Stimulated activated CD8-positive, alpha-beta memory T cell treated with anti-CD3 and anti-CD28 coated beads, Interleukin-4, amount 100 ng/mL, for 48 hours (primary cell): ENCODE results near the gene ZNF497.

Source experiments
- DNase-seq: peaks from one replicate; pipeline ENCODE4 v3.0.0-alpha.2; 2020

The ZNF497 gene

DNA sequence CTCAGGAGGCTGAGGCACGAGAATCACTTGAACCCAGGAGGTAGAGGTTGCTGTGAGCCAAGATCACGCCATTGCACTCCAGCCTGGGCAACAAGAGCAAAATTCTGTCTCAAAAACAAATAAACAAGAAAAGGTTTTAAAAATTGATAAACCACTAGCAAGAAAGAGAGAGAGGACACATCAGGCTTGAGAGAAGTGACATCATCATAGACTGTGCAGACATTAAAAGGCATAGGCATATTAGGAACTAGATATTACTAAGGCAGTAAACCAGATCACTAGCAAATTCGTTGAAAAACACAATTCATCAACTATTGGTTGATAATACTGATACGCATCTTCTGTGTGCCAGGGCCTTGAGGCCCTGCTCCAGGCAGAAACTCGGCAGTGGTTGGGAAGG, 17.0 kb downstream of the ZNF497 start:
- no peak for DNase-seq

DNA sequence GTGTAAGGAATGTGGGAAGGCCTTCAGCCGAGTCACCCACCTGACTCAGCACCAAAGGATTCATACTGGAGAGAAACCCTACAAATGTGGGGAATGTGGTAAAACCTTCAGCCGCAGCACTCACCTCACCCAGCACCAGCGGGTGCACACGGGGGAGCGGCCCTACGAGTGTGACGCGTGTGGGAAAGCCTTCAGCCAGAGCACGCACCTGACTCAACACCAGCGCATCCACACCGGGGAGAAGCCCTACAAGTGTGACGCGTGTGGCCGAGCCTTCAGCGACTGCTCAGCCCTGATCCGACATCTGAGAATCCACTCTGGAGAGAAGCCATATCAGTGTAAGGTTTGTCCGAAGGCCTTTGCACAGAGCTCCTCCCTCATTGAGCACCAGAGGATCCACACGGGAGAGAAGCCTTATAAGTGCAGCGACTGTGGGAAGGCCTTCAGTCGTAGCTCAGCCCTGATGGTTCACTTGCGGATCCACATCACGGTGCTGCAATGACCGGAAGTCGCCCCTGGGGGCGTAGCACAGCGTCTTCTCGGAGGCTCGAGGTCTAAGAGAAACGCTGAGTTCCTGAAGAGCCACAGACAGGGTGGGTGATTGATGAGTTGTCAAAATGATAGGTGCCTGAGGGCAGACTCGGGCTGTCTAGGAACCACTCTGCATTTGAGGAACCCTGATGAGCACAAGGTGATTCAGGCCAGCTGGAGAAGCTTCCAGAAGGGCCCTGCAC, 23.6 kb downstream of the ZNF497 start:
- DNase-seq, result no peak

DNA sequence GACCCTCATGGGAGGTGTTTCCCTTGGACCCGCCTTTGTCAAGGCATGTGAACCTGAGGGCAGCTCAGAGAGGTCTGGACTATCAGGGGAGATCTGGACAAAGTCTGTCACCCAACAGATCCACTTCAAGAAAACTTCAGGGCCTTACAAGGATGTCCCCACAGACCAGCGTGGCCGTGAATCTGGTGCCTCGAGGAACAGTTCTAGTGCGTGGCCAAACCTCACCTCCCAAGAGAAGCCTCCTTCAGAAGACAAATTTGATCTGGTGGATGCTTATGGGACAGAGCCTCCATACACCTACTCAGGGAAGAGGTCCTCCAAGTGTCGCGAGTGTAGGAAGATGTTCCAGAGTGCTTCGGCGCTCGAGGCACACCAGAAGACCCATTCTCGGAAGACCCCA, 24.2 kb downstream of the ZNF497 start:
- no peak for DNase-seq

DNA sequence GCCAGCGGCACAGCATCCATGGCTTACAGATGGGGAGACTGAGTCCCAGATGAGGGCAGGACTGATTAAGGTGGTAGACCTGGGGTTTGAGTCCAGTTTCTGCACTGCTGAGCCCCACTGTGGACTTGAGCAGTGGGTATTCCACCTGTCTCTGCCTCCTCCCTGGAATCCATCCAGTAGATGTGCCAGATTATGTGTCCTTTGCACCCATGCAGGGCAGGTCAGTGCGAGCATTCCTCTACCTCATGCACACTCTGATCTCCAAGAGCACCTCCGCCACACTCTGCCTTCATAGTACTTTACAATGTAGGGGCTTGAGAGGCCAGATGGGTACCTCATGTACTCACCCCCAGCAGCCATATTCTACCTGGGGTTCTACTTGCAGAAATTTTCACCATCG, 25.7 kb downstream of the ZNF497 start:
- no peak for DNase-seq

DNA sequence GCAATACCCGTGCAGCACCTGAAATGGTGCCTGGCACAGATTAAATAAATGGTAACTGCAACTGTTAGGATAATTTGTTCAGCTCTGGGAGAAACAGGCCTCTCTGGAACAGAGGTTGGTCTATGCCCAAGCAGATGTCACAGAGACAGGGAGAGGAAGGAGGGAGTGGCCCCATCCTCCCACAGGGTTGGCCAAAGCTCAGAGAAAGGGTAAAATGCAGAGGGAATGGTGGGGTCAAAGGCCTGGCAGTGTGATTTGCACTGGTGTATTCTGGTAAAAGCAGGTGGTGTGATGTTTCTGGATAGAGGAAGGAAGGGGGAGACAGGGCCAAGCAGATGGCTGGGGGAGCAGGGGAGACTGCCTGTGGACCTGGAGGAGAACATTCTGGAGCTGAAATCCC, 26.3 kb downstream of the ZNF497 start:
- DNase-seq, result no peak

DNA sequence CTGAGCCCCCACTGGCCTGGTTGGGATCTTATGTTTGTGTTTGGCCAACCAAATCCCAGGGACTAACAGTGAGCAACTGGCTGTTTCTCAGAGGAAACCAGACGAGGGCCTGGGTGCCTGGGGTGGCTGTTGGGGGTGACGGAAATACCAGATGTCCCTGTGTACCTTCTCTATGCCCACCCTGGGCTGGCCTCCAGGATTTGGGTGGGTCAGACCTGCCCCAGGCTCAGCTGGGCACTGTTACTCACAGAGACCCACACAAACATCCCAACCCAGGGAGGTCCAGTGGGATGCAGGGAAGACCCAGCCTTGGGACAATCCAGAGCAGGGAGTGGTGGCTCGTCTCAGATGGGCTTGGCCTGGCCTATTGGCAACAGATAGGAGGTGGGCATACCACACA, 26.9 kb downstream of the ZNF497 start:
- DNase-seq, result no peak

DNA sequence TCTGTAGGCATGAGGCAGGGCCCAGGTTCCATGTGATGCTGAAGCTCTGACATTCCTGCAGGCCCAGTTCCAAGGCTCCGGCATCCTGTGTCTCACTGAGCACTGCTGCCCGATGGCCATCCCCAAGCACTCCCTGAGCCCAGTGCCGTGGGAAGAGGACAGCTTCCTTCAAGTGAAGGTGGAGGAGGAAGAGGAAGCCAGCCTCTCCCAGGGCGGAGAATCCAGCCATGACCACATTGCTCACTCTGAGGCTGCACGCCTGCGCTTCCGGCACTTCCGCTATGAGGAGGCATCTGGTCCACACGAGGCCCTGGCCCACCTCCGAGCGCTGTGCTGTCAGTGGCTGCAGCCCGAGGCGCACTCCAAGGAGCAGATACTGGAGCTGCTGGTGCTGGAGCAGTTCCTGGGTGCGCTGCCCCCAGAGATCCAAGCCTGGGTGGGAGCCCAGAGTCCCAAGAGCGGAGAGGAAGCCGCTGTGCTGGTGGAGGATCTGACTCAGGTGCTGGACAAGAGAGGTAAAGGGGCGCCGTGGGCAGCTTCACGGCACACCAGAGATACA, 27.8 kb downstream of the ZNF497 start:
- no peak for DNase-seq

DNA sequence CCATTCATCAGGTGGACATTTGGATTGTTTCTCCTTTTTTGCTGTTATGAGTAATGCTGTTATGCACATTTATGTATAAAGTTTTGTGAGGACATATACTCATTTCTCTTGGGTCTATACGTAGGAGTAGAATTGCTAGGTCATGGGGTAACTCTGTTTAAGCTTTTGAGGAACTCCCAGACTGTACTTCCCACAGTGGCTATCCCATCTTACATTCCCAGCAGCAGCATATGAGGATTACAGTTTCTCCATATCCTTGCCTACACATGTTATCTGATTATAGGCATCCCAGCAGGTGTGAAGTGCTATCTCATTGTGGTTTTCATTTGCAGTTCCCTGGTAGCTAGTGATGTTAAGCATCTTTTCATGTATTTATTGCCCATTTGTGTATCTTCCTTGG, 29.9 kb downstream of the ZNF497 start:
- DNase-seq, result no peak

DNA sequence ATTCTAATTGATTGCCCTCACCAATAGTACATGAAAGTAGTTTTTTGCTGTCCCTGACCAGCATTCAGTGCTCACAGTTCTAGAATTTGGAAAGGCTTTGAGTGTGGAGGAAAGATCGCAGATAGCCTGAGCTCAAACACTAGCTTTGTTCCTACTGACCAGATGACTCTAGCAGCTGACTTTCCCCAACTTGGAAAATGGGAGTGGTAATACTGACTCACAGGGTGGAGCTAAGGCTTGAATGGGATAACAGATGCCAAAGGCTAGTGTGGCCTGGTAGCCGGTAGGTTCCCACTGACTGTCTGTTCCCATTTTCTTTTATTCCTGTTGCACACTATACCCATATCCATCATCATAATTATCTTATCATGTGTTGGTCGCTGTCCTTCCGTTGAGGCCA, 32.1 kb downstream of the ZNF497 start:
- no peak for DNase-seq

DNA sequence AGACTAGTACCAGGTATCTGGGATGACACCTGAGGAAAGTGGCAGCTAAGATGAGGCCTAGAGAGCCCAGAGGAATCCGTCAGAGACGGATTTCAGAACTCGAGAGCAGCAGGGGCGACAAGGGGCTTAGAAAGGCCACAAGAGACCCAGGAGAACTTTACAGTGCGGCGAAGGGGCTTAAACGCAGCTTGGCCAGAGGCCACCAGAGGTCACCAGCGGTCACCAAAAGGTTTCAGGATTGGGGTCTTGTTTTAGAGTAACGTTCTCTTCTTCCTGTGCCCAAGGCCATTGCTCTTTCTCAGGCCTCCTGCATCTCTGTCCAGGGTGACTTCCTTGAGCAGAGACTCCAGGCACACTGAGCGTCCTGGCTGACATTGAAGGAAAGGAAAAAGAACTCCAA, 33.6 kb downstream of the ZNF497 start:
- peak; percentile 51 for DNase-seq

DNA sequence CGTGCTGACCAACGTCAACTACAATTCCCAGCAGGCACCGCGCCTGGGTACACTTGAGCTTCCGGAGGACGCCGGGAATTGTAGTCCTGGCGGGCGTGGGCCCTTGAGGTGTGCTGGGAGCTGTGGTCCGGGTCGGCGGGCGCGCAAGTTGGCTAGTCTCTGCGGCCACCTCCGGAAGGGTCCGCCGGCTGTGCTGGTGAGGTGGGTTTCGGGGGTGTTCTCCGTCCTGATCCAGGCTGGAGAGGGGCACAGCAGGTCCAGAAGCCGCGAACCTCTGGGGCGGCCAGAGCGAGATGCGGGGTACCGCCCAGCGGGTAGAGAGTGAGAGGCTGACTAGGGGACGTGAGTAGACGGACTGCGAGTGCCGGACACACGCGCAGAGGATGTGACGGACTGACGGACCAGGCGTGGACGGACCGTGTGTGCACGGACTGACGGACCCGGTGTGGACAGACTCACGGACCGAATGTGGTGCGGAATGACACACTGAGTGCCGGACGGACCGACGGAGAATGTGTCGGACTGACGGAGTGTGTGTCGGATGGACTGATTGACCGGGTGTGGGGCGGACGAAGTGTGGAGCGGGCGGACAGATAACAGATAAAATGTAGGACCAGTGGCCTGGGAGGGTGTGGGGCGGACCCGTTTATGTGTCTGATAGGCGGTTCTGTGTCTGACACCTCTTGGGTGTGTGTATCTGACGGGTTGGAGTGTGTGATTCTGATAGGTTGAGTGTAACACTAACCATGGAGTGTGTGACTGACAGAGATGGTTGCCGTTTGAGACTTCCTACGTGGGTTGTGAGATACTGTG, 35.4 kb downstream of the ZNF497 start, which contains the start of gene ZSCAN22:
TSS of gene ZSCAN22 (plus strand) at position 81 of the 813 bp plus-strand sequence. CDS start 7,809 bp downstream, outside the sequence.
- peak; percentile 94 for DNase-seq

DNA sequence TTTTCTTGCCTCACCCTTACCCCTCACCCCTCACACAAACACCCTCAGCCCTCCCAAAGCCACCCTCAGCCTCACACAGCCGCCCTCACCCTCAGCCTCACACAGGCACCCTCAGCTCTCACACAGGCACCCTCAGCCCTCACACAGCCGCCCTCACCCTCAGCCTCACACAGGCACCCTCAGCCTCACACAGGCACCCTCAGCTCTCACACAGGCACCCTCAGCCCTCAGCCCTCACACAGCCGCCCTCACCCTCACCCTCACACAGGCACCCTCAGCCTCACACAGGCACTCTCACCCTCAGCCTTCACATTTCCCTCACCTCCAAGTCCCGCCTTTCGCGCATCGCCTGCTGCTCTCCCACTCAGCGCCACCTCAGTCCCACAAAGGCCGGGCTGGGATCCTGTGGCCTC, 36.0 kb downstream of the ZNF497 start:
- no peak for DNase-seq

DNA sequence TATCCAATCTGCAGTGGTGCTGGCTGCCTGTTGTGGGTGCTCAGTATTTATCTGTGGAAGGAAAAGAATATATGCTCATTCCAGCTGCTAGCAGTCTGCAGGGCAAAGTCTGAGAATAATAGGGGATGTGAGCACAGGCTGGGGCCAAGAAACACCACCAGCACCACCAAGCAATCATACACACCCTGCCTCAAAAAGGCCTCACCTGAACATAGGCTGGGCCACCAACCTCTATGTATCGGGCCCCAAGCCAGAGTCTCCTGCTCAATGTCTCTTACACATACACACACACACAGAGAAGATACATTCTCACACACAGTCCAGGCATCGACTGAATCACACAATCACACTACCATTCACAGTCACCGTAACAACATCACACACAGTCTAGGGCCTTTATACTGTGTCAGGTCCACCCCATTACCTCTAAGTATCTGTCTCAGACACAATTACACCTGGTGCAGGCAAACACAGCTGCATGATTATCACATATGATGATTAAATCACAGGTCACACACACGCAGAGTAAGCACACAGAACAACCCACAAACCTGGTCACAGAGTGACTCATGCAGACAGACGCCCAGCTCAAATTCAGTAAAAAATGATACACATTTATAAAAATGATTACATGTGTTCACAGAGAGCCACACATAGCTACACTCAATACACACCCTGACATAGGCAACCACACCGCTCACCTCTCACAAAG, 37.1 kb downstream of the ZNF497 start:
- DNase-seq, result no peak

DNA sequence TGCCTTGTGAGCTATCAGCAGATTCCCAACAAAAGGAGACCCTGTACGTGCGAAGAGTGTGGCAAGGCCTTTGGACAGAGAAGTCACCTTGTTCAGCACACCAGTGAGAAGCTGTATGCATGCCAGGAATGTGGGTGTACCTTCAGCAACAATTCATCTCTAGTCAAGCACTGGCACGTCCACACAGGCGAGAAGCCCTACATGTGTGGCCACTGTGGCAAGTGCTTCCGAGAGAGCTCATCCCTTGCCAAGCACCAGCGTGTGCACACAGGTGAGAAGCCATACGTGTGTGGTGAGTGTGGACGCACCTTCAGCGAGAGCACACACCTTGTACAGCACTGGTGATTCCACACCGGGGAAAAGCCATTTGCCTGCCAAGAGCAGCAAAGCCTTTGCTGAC, 43.3 kb downstream of the ZNF497 start:
- no peak for DNase-seq

DNA sequence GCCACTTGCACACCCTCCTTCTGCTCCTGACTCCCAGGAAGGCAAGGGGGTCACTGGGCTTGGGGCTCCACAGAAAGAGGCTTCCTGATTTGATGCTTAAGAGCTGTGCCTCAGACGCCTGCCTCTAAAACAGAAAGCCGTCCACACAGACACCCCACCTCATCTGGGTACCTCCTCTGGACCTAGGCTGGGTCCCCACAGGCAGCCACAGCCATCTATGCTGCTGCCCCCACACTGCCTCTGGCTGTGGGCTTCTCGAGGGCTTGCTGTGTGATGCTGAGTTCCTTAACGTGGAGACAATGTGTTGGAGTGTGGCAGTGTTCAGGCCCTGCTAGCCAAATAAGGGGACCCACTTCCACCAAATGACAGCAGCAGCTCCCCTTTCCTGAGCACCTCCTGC, 44.3 kb downstream of the ZNF497 start:
- no peak for DNase-seq

DNA sequence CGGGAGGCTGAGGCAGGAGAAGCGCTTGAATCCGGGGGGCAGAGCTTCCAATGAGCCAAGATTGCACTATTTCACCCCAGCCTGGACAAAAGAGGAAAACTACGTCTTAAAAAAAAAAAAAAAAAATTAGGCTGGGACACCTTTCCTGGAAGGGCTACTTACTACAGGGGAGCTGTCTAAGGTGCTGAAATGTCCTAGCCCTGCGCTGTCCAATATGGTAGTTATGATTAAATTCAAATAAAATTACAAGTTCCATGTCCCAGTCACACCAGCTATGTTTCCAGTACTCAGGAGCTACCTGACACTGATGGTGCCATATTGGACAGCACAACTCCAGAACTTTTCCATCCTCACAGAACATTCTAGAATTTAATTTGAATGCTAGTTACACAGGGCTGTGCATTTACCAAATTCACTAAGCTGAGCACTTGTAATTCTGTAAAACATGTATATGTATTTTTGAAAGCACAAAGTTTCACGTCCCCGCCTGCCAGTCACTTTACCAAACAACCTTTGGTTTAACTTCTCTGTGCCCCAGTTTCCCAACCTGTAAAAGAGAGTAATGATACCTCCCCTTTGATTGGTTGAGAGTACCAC, 45.0 kb downstream of the ZNF497 start:
- DNase-seq, result no peak

DNA sequence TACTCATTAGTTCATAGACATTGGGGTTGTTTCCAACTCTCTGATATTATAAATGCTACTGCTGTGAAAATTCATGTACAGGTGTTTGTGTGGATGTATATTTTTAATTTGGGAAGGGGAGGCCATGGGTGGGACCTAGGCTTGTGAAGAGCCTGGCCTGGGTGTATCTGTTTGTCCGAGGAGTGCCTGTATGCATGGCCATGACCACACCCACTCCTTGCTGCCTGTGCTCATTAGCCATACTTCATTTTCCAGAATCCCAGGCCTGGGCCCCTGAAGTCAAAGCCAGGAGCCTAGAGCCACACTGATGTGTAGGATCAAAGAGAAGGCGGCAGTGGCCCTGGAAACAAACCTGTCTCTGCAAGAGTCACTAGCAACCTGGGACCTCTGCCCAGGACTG, 47.0 kb downstream of the ZNF497 start:
- no peak for DNase-seq

DNA sequence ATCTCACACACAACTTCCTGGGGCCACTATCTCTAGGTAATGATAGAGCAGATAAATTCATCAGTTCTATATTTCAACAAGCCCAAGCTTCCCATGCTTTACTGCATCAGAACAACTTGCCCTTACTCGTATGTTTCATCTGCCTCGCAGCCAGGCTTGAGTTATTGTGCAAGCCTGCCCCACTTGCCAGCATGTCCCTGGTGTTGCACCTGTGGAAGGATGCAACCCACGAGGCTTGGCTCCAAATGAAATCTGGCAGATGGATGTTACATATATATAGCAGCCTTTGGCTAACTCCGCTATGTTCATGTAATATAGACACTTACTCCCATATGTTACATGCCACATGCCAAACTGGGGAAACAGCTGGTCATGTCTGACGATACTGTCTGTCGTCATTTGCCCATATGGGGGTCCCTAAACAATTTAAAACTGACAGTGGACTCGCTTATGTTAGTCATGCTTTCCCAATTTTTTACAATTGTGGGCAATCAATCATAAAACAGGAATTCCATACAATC, 51.1 kb downstream of the ZNF497 start:
- DNase-seq, result no peak

DNA sequence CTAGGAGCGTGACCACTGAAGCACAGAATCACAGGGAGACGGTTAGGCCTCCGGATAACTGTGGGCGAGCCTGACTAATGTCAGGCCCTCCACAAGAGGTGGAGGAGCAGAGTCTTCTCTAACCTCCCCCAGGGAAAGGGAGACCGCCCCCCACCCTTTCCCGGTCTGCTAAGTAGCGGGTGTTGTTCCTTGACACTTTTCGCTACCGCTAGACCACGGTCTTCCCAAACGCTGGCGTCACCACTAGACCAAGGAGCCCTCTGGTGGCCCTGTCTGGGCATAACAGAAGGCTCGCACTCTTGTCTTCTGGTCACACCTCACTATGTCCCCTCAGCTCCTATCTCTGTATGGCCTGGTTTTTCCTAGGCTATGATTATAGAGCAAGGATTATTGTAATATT, 51.9 kb downstream of the ZNF497 start:
- peak; percentile 42 for DNase-seq

DNA sequence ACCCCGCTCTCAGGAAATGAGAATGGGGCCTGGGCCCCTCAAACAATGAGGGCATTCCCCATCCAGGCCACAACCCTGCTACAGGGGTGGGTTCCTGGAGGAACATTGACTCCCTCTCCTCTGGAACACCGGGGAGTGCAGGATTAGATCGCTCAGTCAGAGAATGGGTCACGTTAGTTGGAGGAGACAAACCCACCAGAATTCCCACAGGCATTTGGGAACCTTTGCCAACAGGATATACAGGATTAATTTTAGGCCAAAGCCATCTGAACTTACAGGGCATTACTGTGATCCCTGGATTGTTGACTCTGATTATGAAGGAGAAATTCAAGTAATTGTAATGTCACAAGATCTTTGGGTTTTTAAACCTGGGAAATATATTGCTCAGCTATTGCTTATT, 54.8 kb downstream of the ZNF497 start:
- no peak for DNase-seq

DNA sequence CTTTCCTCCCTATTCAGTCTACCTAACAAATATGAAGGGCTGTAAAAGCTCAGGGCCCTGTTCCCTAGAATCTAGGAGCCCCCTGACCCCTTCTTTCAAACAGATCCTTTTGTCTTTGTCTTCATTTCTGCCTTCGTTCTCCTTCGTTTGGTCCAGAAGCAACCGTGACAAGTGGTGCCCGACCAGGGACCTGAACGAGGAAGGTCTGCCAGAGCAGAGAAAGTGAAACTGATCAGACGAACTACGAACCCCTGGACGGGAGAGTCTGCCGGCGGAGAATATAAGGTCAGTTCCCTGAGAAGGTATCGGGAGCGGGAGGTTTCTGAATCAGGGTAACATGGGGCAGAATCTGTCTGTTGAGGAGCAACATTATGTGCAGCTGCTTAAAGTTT, 56.6 kb downstream of the ZNF497 start:
- DNase-seq, result peak; percentile 29

DNA sequence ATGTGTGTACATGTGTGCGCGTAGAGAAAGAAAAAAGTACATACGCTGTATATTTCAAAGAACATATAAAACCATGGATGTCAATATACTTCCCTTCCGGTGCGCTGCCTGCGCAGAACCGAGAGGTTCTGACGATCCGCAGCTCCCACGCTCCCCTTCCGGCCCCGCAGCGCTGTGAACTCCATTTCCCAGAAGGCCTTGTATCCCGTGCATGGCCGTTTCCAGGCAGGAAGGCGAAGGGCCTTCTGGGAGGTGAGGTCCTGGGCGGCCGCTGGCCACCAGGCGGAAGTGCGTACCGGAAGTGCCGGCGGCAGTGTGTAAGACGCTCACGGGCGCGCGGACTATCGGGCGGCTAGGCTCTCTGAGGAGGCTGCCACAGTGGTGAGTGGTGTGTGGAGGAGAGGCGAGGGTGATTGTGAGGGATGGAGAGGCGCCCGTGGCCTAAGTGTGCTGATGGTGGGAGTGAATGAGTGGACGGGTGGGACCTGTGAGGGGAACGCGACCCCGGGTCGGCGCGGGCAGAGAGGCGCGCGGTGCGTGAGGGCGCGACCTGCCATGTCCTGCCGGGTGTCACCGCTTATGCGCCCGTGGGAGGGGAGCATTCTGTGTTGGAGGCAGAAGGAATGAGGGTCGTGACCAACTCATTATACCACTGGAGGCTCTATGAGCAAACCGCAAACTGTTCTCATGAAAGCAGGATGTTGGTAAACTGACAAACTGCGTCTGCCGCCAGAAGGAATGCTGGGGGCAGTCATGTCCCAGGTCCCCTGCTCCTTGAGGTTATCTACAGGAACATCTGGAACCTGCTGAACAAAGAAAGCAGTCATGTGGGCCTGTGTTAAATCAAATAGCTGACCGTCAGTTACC, 57.3 kb downstream of the ZNF497 start, which contains the start of gene ERVK3-1:
TSS of gene ERVK3-1 (plus strand) at position 313 of the 867 bp plus-strand sequence. CDS start 6,792 bp downstream, outside the sequence.
- peak; percentile 93 for DNase-seq
